ENCODE data around the gene GGN. TPM values are rescaled to one million over a fixed set of nuclear protein-coding genes. Genes with fewer than 3 reads are reported as not detected.
A peak's percentile ranks its signal among the peaks of the same experiment; 100 is the strongest.

The GGN gene
- total and polyA plus RNA-seq, 2 of the 13 experiments (the other 11 are each of a cell fraction or from before 2014, with no cell fraction given), result not detected

DNA sequence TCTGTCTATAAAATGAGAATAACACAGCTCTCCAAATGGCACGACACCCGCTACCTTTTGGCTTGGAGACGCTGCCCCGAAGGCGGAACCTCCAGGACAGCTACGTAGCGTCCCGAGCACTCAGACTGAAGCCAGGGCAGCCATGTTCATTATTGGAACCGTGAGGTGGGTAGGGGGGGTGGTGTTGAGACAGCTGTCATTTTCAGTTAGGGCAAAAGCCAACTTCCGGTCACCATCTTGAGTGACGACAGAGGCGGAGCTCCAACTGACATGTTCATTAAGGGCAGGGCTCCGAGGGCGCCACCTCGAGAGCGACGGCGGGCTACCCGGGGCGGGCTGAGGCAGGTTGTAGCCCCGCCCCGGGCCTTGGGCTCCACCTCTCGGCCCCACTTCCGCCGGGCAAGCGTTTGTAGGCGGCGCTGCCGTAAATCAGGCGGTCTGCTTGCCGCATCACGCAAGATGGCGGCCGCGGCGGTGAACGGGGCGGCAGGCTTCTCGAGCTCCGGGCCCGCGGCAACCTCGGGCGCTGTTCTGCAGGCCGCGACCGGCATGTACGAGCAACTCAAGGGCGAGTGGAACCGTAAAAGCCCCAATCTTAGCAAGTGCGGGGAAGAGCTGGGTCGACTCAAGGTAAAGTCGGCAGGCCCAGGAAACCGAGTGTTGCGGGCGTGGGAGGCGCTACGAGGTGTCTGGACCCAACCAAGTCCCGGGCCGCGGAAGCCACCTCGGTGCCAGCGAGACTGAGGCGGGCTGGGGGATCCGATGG is 13.3 kb downstream of the GGN start, which contains the start of gene PSMD8 (continued):
- TF ChIP-seq, protein P1, sequence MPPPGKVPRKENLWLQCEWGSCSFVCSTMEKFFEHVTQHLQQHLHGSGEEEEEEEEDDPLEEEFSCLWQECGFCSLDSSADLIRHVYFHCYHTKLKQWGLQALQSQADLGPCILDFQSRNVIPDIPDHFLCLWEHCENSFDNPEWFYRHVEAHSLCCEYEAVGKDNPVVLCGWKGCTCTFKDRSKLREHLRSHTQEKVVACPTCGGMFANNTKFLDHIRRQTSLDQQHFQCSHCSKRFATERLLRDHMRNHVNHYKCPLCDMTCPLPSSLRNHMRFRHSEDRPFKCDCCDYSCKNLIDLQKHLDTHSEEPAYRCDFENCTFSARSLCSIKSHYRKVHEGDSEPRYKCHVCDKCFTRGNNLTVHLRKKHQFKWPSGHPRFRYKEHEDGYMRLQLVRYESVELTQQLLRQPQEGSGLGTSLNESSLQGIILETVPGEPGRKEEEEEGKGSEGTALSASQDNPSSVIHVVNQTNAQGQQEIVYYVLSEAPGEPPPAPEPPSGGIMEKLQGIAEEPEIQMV (CRISPR knock-in tag; IDR thresholded peaks at IDR 0.05; ENCODE audit: low read depth), result peak; percentile 74; the same call in 1 of the 2 replicates
- peak; percentile 67 for TF ChIP-seq ZNF205 (CRISPR knock-in tag; IDR thresholded peaks at IDR 0.05)
- peak; percentile 92 for TF ChIP-seq ZNF546 (CRISPR knock-in tag; conservative IDR thresholded peaks at IDR 0.05)
- TF ChIP-seq ZNF773 (CRISPR knock-in tag; IDR thresholded peaks at IDR 0.05; ENCODE audit: borderline replicate concordance), result peak; percentile 77; the same call in 1 of the 2 replicates
- TF ChIP-seq ZNF484 (CRISPR knock-in tag; IDR thresholded peaks at IDR 0.05; ENCODE audit: borderline replicate concordance, low read depth), result no peak
- 0 out of 2 replicates have a peak, but pooled peaks have one; percentile 13 for TF ChIP-seq ZNF124 (CRISPR knock-in tag; IDR thresholded peaks at IDR 0.05)
- TF ChIP-seq STAT5B (CRISPR knock-in tag; IDR thresholded peaks at IDR 0.05), result no peak
- TF ChIP-seq ATF7 (IDR thresholded peaks at IDR 0.05), result peak; percentile 34
- TF ChIP-seq ATF7 (CRISPR knock-in tag; IDR thresholded peaks at IDR 0.05), result peak; percentile 62
- 0 out of 2 replicates have a peak, but pooled peaks have one; percentile 60 for TF ChIP-seq ZSCAN22 (CRISPR knock-in tag; IDR thresholded peaks at IDR 0.05)
- TF ChIP-seq, protein P2, sequence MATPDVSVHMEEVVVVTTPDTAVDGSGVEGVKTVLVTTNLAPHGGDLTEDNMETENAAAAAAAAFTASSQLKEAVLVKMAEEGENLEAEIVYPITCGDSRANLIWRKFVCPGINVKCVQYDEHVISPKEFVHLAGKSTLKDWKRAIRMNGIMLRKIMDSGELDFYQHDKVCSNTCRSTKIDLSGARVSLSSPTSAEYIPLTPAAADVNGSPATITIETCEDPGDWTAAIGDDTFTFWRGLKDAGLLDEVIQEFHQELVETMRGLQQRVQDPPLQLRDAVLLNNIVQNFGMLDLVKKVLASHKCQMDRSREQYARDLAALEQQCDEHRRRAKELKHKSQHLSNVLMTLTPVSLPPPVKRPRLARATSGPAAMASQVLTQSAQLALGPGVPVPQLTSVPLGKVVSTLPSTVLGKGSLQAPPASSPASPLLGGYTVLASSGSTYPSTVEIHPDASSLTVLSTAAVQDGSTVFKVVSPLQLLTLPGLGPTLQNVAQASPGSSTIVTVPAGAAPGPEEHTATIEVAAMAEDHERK (CRISPR knock-in tag; IDR thresholded peaks at IDR 0.05; ENCODE audit: low read depth), result peak; percentile 85
- TF ChIP-seq ARNTL (CRISPR knock-in tag; IDR thresholded peaks at IDR 0.05), result peak; percentile 80
- 0 out of 2 replicates have a peak, but pooled peaks have one; percentile 57 for TF ChIP-seq JUN (CRISPR knock-in tag; IDR thresholded peaks at IDR 0.05)
- TF ChIP-seq MEIS2 (CRISPR knock-in tag; IDR thresholded peaks at IDR 0.05), result peak; percentile 72; the same call in 1 of the 2 replicates
- peak; percentile 37; the same call in 1 of the 2 replicates for TF ChIP-seq CAMTA2 (CRISPR knock-in tag; IDR thresholded peaks at IDR 0.05; ENCODE audit: borderline replicate concordance)
- TF ChIP-seq, protein P3, sequence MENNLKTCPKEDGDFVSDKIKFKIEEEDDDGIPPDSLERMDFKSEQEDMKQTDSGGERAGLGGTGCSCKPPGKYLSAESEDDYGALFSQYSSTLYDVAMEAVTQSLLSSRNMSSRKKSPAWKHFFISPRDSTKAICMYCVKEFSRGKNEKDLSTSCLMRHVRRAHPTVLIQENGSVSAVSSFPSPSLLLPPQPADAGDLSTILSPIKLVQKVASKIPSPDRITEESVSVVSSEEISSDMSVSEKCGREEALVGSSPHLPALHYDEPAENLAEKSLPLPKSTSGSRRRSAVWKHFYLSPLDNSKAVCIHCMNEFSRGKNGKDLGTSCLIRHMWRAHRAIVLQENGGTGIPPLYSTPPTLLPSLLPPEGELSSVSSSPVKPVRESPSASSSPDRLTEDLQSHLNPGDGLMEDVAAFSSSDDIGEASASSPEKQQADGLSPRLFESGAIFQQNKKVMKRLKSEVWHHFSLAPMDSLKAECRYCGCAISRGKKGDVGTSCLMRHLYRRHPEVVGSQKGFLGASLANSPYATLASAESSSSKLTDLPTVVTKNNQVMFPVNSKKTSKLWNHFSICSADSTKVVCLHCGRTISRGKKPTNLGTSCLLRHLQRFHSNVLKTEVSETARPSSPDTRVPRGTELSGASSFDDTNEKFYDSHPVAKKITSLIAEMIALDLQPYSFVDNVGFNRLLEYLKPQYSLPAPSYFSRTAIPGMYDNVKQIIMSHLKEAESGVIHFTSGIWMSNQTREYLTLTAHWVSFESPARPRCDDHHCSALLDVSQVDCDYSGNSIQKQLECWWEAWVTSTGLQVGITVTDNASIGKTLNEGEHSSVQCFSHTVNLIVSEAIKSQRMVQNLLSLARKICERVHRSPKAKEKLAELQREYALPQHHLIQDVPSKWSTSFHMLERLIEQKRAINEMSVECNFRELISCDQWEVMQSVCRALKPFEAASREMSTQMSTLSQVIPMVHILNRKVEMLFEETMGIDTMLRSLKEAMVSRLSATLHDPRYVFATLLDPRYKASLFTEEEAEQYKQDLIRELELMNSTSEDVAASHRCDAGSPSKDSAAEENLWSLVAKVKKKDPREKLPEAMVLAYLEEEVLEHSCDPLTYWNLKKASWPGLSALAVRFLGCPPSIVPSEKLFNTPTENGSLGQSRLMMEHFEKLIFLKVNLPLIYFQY (CRISPR knock-in tag; IDR thresholded peaks at IDR 0.05; ENCODE audit: borderline replicate concordance), result peak; percentile 45; the same call in 1 of the 2 replicates
- TF ChIP-seq ZNF260 (CRISPR knock-in tag; IDR thresholded peaks at IDR 0.05; ENCODE audit: borderline replicate concordance, low read depth), result no peak
- TF ChIP-seq ZNF782 (CRISPR knock-in tag; IDR thresholded peaks at IDR 0.05; ENCODE audit: borderline replicate concordance), result peak; percentile 99
- no peak for TF ChIP-seq ZNF562 (CRISPR knock-in tag; IDR thresholded peaks at IDR 0.05; ENCODE audit: borderline replicate concordance)
- TF ChIP-seq, protein P4, sequence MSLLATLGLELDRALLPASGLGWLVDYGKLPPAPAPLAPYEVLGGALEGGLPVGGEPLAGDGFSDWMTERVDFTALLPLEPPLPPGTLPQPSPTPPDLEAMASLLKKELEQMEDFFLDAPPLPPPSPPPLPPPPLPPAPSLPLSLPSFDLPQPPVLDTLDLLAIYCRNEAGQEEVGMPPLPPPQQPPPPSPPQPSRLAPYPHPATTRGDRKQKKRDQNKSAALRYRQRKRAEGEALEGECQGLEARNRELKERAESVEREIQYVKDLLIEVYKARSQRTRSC (CRISPR knock-in tag; IDR thresholded peaks at IDR 0.05; ENCODE audit: low read depth), result 0 out of 2 replicates have a peak, but pooled peaks have one; percentile 49
- TF ChIP-seq PHF21A (CRISPR knock-in tag; IDR thresholded peaks at IDR 0.05), result peak; percentile 34; the same call in 1 of the 2 replicates
